ENCODE results near the gene CD300A. TPM values are rescaled to one million over a fixed set of nuclear protein-coding genes. Genes with fewer than 3 reads are reported as not detected.

Gene CD300A
- total RNA-seq, 4 donors from 2014 or later: 5.5 to 13.0 (median 8.7) TPM

DNA sequence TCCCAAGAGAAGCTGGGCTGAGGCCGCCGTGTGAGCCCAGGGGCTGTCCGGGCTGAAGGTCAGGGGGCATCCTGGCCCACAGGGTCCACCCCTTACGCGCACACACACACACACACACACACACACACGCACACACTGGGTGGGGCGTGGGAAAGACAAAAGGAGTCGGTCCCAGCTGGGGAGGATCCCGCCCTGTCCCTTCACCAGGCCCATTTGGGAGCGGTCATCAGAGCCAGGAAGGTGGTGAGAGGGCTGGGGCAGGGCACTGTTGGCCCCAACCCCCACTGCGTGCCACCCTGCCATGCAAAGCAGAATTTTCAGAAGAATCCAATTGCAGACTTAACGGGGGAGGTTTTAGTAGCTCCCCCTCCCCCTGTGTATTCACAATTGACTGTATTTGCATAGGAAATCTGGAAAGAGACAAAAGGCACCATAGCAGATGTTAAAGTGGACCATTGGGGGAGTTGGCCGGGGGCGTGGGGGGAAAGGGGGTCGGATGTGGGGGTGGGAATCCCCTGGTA is 11.3 kb upstream of the CD300A start:
- intact Hi-C loops (cut with DNase I; ENCODE audit: low total_unique reads): no loop called here
- no peak overlapping the region for H3K4me3 ChIP-seq (ENCODE audit: low read depth, poor library complexity, severe bottlenecking)

DNA sequence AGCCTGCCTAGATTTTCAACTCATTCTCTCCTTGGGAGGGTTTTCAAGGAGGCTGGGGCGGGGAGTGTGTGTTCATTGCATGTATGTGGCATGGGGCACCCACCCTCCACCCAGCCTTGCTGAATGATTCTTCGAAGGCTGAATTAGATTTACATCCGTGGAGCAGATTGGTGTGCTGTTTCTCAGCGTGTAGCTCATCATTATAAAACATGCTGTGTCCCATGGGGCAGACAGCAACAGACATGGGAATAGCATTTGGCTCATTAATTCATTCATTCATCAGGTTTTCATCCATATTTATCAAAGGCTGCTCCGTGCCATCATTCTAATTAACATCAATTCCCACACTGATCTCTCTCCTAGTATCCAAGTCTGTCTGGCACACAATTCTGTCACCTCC is 10.6 kb upstream of the CD300A start:
- intact Hi-C loops (cut with DNase I; ENCODE audit: low total_unique reads): loop anchor here (2.0 kb wide), 1 partner anchor 77 kb away; no protein-coding TSS in a partner anchor
- 61 to 68% methylated on average over 5 of the region's 5 CpGs for WGBS, 2 donors

More for the DNA sequence above, 11.3 kb upstream of the CD300A start:
- DNase-seq (ENCODE audit: low spot score in 2 of 2): no peak
- TF ChIP-seq, protein P1, sequence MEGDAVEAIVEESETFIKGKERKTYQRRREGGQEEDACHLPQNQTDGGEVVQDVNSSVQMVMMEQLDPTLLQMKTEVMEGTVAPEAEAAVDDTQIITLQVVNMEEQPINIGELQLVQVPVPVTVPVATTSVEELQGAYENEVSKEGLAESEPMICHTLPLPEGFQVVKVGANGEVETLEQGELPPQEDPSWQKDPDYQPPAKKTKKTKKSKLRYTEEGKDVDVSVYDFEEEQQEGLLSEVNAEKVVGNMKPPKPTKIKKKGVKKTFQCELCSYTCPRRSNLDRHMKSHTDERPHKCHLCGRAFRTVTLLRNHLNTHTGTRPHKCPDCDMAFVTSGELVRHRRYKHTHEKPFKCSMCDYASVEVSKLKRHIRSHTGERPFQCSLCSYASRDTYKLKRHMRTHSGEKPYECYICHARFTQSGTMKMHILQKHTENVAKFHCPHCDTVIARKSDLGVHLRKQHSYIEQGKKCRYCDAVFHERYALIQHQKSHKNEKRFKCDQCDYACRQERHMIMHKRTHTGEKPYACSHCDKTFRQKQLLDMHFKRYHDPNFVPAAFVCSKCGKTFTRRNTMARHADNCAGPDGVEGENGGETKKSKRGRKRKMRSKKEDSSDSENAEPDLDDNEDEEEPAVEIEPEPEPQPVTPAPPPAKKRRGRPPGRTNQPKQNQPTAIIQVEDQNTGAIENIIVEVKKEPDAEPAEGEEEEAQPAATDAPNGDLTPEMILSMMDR (IDR thresholded peaks at IDR 0.05): no peak
- no peak for TF ChIP-seq POLR2A (IDR thresholded peaks at IDR 0.05)
- WGBS, 2 donors: 31 to 44% methylated on average over 10 to 14 of the region's 15 CpGs

DNA sequence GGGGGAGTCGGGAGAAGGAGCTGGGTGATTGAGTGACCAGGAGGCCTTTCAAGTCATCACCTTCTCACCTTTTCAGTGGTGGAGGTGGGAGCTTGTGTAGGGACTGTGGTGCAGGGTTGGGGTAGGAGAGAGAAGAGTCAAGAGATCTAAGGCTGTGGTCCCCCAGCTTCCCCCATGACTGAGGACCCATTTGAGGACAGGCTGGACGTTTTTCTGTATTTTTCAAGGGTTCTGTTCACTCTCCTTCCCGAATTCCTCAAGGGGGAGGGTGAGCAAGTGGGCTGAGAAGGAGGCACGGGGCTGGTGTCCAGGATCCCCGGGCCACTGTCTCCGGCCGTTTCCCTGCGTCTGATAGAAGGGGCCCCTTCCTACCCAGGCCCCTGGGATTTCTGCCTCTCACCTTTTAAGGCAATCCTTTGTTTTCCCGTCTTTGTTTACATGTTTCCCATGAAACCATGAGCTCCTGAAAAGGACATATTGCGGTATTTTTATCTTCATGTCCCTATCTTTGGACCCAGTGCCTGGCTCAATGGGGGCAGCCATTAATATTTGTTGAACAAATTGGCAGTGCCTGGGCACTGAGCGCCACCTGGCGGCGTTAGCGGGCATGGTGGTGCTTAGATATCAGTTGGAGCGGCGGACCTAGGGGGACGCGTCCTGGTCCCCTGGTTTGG is 9.2 kb upstream of the CD300A start:
- DNase-seq (ENCODE audit: low spot score in 2 of 2): peak; percentile 69 to 96
- intact Hi-C loops (cut with DNase I; ENCODE audit: low total_unique reads): loop anchor here (2.0 kb wide), 1 partner anchor 78 kb away; no protein-coding TSS in a partner anchor
- TF ChIP-seq, protein P1 (IDR thresholded peaks at IDR 0.05): peak in 1 of 3 donors; percentile 56
- TF ChIP-seq POLR2A (IDR thresholded peaks at IDR 0.05): no peak

More for the DNA sequence above, 10.6 kb upstream of the CD300A start:
- no peak for DNase-seq (ENCODE audit: low spot score in 2 of 2)
- no peak overlapping the region for H3K4me3 ChIP-seq (ENCODE audit: low read depth, poor library complexity, severe bottlenecking)
- no peak for TF ChIP-seq POLR2A (IDR thresholded peaks at IDR 0.05)
- TF ChIP-seq, protein P1 (IDR thresholded peaks at IDR 0.05): no peak

DNA sequence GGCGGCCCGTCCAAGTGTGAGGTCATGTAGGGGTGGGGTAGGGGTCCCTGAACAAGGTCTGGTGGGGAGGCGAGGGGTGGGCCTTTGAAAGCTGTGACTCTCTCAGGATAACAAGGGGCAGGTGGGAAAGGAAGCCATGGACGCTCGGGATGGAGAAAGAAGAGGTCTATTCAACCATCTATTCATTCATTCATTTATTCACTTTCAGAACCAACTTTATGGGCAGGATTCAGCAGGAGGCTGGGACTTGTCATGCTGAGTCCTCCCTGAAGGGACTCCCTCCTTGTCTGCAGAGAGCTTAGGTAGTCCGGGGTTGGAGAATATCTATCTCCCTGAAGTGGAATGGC is 8.6 kb upstream of the CD300A start:
- DNase-seq (ENCODE audit: low spot score in 2 of 2): no peak
- H3K4me3 ChIP-seq (ENCODE audit: low read depth, poor library complexity, severe bottlenecking): no peak overlapping the region
- WGBS, 2 donors: 34 to 36% methylated on average over 6 of the region's 6 CpGs
- TF ChIP-seq, protein P1 (IDR thresholded peaks at IDR 0.05): no peak
- TF ChIP-seq POLR2A (IDR thresholded peaks at IDR 0.05): no peak
- intact Hi-C loops (cut with DNase I; ENCODE audit: low total_unique reads): loop anchor here (2.0 kb wide), 1 partner anchor 79 kb away; no protein-coding TSS in a partner anchor

More for the DNA sequence above, 9.2 kb upstream of the CD300A start:
- 20 to 22% methylated on average over 18 of the region's 18 CpGs for WGBS, 2 donors
- no peak overlapping the region for H3K4me3 ChIP-seq (ENCODE audit: low read depth, poor library complexity, severe bottlenecking)

DNA sequence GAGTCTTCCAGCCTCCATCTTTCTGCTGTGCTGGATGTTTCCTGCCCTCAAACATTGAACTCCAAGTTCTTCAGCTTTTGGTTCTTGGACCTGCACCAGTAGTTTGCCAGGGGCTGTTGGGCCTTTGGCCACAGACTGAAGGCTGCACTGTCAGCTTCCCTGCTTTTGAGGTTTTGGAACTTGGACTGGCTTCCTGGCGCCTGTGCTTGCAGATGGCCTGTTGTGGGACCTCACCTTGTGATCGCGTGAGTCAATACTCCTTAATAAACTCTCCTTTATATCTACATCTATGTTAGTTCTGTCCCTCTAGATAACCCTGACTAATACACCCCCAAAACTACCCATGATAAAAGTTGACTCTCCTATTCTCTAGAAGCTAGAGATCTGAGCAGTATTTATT is 7.6 kb upstream of the CD300A start:
- no peak for DNase-seq (ENCODE audit: low spot score in 2 of 2)
- no peak for TF ChIP-seq POLR2A (IDR thresholded peaks at IDR 0.05)
- TF ChIP-seq, protein P1 (IDR thresholded peaks at IDR 0.05): no peak
- intact Hi-C loops (cut with DNase I; ENCODE audit: low total_unique reads): no loop called here
- no peak overlapping the region for H3K4me3 ChIP-seq (ENCODE audit: low read depth, poor library complexity, severe bottlenecking)
- 44 to 58% methylated on average over 3 of the region's 3 CpGs for WGBS, 2 donors
